ENCODE data around the gene PHLDA3.

- no peak for TF ChIP-seq EZH2 (IDR thresholded peaks at IDR 0.05)
- TF ChIP-seq, protein P1, sequence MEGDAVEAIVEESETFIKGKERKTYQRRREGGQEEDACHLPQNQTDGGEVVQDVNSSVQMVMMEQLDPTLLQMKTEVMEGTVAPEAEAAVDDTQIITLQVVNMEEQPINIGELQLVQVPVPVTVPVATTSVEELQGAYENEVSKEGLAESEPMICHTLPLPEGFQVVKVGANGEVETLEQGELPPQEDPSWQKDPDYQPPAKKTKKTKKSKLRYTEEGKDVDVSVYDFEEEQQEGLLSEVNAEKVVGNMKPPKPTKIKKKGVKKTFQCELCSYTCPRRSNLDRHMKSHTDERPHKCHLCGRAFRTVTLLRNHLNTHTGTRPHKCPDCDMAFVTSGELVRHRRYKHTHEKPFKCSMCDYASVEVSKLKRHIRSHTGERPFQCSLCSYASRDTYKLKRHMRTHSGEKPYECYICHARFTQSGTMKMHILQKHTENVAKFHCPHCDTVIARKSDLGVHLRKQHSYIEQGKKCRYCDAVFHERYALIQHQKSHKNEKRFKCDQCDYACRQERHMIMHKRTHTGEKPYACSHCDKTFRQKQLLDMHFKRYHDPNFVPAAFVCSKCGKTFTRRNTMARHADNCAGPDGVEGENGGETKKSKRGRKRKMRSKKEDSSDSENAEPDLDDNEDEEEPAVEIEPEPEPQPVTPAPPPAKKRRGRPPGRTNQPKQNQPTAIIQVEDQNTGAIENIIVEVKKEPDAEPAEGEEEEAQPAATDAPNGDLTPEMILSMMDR (IDR thresholded peaks at IDR 0.05): no peak
- TF ChIP-seq EZH2phosphoT487 (IDR thresholded peaks at IDR 0.05): no peak
These were observed 37.8 kb upstream of the PHLDA3 start, which contains the start of gene CSRP1 for GRCh38 chr1:201506557-201507359.

All from neural progenitor cell (in vitro differentiated cells).